HL-60/S4 (cell line): ENCODE results near the gene CHURC1.

Source experiments
- in situ Hi-C: fragments of 300-500 bp; cut with MboI; formaldehyde crosslinking; loops from 2 replicates; pipeline ENCODE4 v1.14.3; 2022; ENCODE audit warnings: low sequenced_read_pairs

CHURC1 gene

GRCh38 chr14:64979336-64980074, 65.2 kb downstream of the CHURC1 start:
- in situ Hi-C loops: no loop called here

DNA sequence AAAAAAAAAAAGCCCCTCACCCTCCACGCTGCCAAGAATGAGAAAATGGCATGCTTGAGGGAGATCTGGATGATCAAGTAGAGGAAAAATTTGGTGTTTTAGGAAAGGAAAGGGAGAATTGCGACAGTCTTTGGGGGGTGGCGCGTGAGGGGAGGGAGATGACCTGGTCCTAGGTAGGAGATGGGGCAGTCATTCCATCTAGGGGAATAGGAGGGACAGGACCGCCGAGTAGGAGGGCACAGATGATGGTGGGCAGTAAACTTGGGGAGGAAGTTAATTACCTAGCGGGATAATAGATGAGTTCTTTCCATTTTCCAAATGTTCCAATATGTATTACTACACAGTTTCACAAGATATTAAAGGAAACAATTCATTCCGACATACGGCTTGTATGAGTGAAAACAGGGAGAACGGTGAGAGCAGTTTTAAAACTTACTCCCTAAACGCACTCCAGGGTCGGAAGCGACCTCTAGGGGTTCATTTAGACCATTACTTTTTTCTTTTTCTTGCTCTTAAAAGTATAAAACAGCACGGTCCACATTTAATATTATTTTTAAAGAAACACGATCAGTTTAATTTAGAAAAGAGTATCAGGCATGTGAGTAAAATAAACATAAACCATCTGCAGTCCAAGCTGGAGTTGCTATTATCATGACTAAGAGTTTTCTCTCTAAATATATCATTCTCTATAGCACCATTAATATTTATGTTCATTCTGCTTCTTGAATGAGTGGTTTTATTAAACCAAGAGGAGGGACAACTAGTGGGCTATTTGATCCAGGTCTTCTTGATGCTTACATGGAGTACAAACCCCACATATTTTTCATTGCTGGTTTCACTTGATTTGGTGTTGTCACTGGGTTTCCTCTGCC, 69.4 kb downstream of the CHURC1 start:
- in situ Hi-C loops: no loop called here
